Tibial nerve (tissue), 4 donors: Measurements from ENCODE around the gene CAPZA1.

Experiments
- CTCF ChIP-seq, 5 experiments: fragments of 200-600 bp in 3 of 5; fragments of 450-650 bp in 2 of 5; sonication (generic) in 3 of 5; IDR thresholded peaks; one replicate each; pipeline ENCODE4 v1.5.1; 2016 to 2019; ENCODE audit warnings: antibody characterized with exemption in 5 of 5, mild to moderate bottlenecking in 3 of 5, moderate library complexity in 2 of 5
- EP300 ChIP-seq, 2 donors: sonication (generic); formaldehyde crosslinking; IDR thresholded peaks; one replicate each; pipeline ENCODE4 v1.6.1; 2017; ENCODE audit warnings: antibody characterized with exemption in 2 of 2, mild to moderate bottlenecking in 1 of 2
- POLR2A ChIP-seq, 2 donors: fragments of 450-650 bp; IDR thresholded peaks; one replicate each; pipeline ENCODE4 v1.6.1; 2017; ENCODE audit warnings: antibody characterized with exemption in 2 of 2, mild to moderate bottlenecking in 2 of 2, moderate library complexity in 2 of 2

GRCh38 chr1:112643080-112643479 is 23.4 kb downstream of the CAPZA1 start:
- TF ChIP-seq CTCF (IDR thresholded peaks at IDR 0.05) (no peak), POLR2A (IDR thresholded peaks at IDR 0.05) (no peak), EP300 (IDR thresholded peaks at IDR 0.05) (no peak)
